Lung (tissue), 12 donors: ENCODE results near the gene NPAS4. TPM values are rescaled to one million over a fixed set of nuclear protein-coding genes. Genes with fewer than 3 reads are reported as not detected.

Source experiments
- ATAC-seq: fragments of 200-7000 bp; cut with Tn5 transposase; one replicate; pipeline ENCODE4 v1.9.1; 2020; ENCODE audit warnings: moderate number of reproducible peaks; ENCODE audit not compliant: insufficient read depth, low FRiP score
- DNase-seq, 3 donors: peaks; one replicate each; pipeline ENCODE4 v3.0.0-alpha.2; 2013 to 2017
- H3K27ac ChIP-seq, 2 donors: one replicate each; pipeline ENCODE4 v1.5.1; 2013; ENCODE audit warnings: mild to moderate bottlenecking in 2 of 2, moderate library complexity in 2 of 2, control low read depth in 1 of 2, inconsistent platforms in 1 of 2, low read depth in 1 of 2, low read length in 1 of 2
- H3K27me3 ChIP-seq, 3 donors: one replicate each; pipeline ENCODE4 v1.5.1; 2013; ENCODE audit warnings: low read length in 2 of 3; ENCODE audit not compliant: control insufficient read depth in 3 of 3, insufficient read depth in 3 of 3
- H3K36me3 ChIP-seq, 4 donors: one replicate each; pipeline ENCODE4 v1.5.1; 2013; ENCODE audit warnings: low read length in 4 of 4, mild to moderate bottlenecking in 1 of 4, moderate library complexity in 1 of 4; ENCODE audit not compliant: control insufficient read depth in 4 of 4, insufficient read depth in 4 of 4
- H3K4me1 ChIP-seq, 5 donors: one replicate each; pipeline ENCODE4 v1.5.1; 2013; ENCODE audit warnings: low read length in 5 of 5, mild to moderate bottlenecking in 2 of 5, moderate library complexity in 1 of 5; ENCODE audit not compliant: control insufficient read depth in 5 of 5, insufficient read depth in 5 of 5
- H3K4me3 ChIP-seq: one replicate; pipeline ENCODE4 v1.5.1; 2013; ENCODE audit warnings: mild to moderate bottlenecking, control low read depth, moderate library complexity
- H3K9ac ChIP-seq, 2 donors: one replicate each; pipeline ENCODE4 v1.5.1; 2013; ENCODE audit warnings: low read length in 2 of 2, control low read depth in 1 of 2; ENCODE audit not compliant: insufficient read depth in 1 of 2
- H3K9me3 ChIP-seq, 4 donors: one replicate each; pipeline ENCODE4 v1.5.1; 2013; ENCODE audit warnings: low read length in 3 of 4, mild to moderate bottlenecking in 1 of 4, moderate library complexity in 1 of 4; ENCODE audit not compliant: control insufficient read depth in 4 of 4, insufficient read depth in 3 of 4
- CTCF ChIP-seq: IDR thresholded peaks from 2 replicates; pipeline ENCODE4 v1.5.1; 2012; ENCODE audit warnings: mild to moderate bottlenecking; ENCODE audit errors: control extremely low read depth, extremely low read depth
- WGBS, 2 donors: extraction: QIAGEN DNeasy Blood & Tissue Kit; methylation state at CpG; one replicate each; pipeline ENCODE4 v1.1.7; 2013; 5-methylcytosine and 5-hydroxymethylcytosine counted together
- polyA plus RNA-seq, 2 donors: library from polyadenylated mRNA; stranded (reverse); fragments of 200-250 nt; gene quantifications; one replicate each; pipeline ENCODE4 v1.2.1, GENCODE V29; 2013
- total RNA-seq, 2 donors: library from RNA; depleted of rRNA in 1 of 2; stranded (reverse); fragments of >200 nt in 1 of 2; gene quantifications; one replicate each; pipeline ENCODE4 v1.2.1, GENCODE V29; 2014 to 2021
- donor health status: control.
- donor health status: control.
- donor health status: Bipolar disorder and iron deficiency.
- donor health status: healthy.
- donor health status: DM: yes; HTN: yes; CAD: no.

The NPAS4 gene
- total and polyA plus RNA-seq, 4 donors: 0.06 to 0.14 (median 0.08) TPM

GRCh38 chr11:66469441-66469840, 48.6 kb downstream of the NPAS4 start:
- Histone ChIP-seq H3K4me1 (peaks cover 0 to 11% (median 6%) of the 10 kb centered on the region in 5 donors), H3K9me3 (no peaks in the 10 kb centered on the region), H3K36me3 (peaks cover 0 to 13% (median 10%) of the 10 kb centered on the region in 4 donors), H3K27me3 (no peaks in the 10 kb centered on the region), H3K27ac (no peak overlapping the region), H3K4me3 (no peak overlapping the region), H3K9ac (no peak overlapping the region)
- 78 to 100% methylated on average over 1 of the region's 1 CpG for WGBS, 2 donors
- DNase-seq (no peak), ATAC-seq (no peak)
- TF ChIP-seq CTCF: no peak

- Histone ChIP-seq H3K9me3 (no peaks in the 10 kb centered on the region), H3K27me3 (no peaks in the 10 kb centered on the region), H3K9ac (no peak overlapping the region), H3K4me3 (no peak overlapping the region), H3K4me1 (peaks cover 0 to 11% (median 6%) of the 10 kb centered on the region in 5 donors), H3K27ac (no peak overlapping the region), H3K36me3 (peaks cover 0 to 13% (median 11%) of the 10 kb centered on the region in 4 donors)
- ATAC-seq (no peak), DNase-seq (no peak)
- TF ChIP-seq CTCF: no peak
- WGBS, 2 donors: 86 to 87% methylated on average over 3 of the region's 3 CpGs
These were observed 49.2 kb downstream of the NPAS4 start for GRCh38 chr11:66470015-66470414.

- Histone ChIP-seq H3K27me3 (no peaks in the 10 kb centered on the region), H3K27ac (no peak overlapping the region), H3K4me3 (no peak overlapping the region), H3K9ac (no peak overlapping the region), H3K36me3 (peaks cover 0 to 18% (median 11%) of the 10 kb centered on the region in 4 donors), H3K4me1 (peaks cover 0 to 11% (median 4%) of the 10 kb centered on the region in 5 donors), H3K9me3 (no peaks in the 10 kb centered on the region)
- TF ChIP-seq CTCF: no peak
- DNase-seq (no peak), ATAC-seq (no peak)
- WGBS, 2 donors: 96 to 97% methylated on average over 16 of the region's 16 CpGs
These were observed 50.3 kb downstream of the NPAS4 start for GRCh38 chr11:66471142-66471541.

- peaks cover 0 to 18% (median 11%) of the 10 kb centered on the region in 4 donors for H3K36me3 ChIP-seq
These were observed 51.2 kb downstream of the NPAS4 start for GRCh38 chr11:66472054-66472453.

More at GRCh38 chr11:66472054-66472453, 51.2 kb downstream of the NPAS4 start:
- WGBS, 2 donors: 93 to 96% methylated on average over 9 of the region's 9 CpGs
- H3K27me3 ChIP-seq: no peaks in the 10 kb centered on the region
- peaks cover 0 to 11% (median 4%) of the 10 kb centered on the region in 5 donors for H3K4me1 ChIP-seq
- no peak overlapping the region for H3K9ac ChIP-seq
- H3K9me3 ChIP-seq: no peaks in the 10 kb centered on the region
- DNase-seq (no peak), ATAC-seq (no peak)
- no peak overlapping the region for H3K4me3 ChIP-seq
- TF ChIP-seq CTCF: no peak
- no peak overlapping the region for H3K27ac ChIP-seq
